Ovary (tissue), 3 donors: ENCODE results near the gene SLC38A10.

Source experiments
- CTCF ChIP-seq, 3 donors: fragments of 450-650 bp in 2 of 3; fragments of 200-600 bp in 1 of 3; IDR thresholded peaks; one replicate each; pipeline versions ENCODE4 v1.5.1 to v1.8.0; 2016 to 2022; ENCODE audit warnings: antibody characterized with exemption in 3 of 3, mild to moderate bottlenecking in 1 of 3
- EP300 ChIP-seq: sonication (generic); formaldehyde crosslinking; IDR thresholded peaks from one replicate; pipeline ENCODE4 v1.6.1; 2017; ENCODE audit warnings: antibody characterized with exemption
- POLR2A ChIP-seq: fragments of 450-650 bp; IDR thresholded peaks from one replicate; pipeline ENCODE4 v1.6.1; 2017; ENCODE audit warnings: antibody characterized with exemption, mild to moderate bottlenecking, moderate library complexity
- donor health status: DM: no; HTN: no; CAD: no.

DNA sequence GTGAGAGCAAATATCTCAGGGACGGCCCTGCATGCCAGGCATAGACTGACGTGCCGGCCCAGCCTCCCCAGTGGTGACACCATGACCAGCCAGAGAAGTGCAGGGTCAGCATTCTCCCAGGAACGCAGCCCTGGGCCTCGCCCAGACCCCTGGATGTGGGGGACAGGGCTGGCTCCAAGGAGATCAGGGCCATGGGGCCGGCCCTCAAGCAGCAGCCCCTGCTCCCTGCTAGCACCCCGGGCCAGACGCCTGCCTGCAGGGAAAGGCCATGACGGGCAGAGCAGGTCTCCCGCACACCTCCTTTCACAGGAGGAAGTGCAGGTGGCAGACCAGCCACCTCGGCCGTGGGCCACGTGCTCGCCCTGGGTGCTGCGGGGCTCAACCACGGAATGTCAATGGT lies 46.5 kb downstream of the SLC38A10 start:
- TF ChIP-seq POLR2A, result no peak
- no peak for TF ChIP-seq CTCF (IDR thresholded peaks at IDR 0.05)
- TF ChIP-seq EP300, result no peak
